ENCODE results near the gene SCRG1. TPM values are rescaled to one million over a fixed set of nuclear protein-coding genes. Genes with fewer than 3 reads are reported as not detected.

SCRG1 gene
- not detected in 2 replicates for total RNA-seq

- intact Hi-C loops (cut with micrococcal nuclease): no loop called here
These were observed at the start of gene SCRG1 for GRCh38 chr4:173398779-173399415. Gene SCRG1, minus strand, starts transcription at chr4:173399116. Its CDS starts 7,702 bp downstream, at chr4:173391414.

- intact Hi-C loops (cut with micrococcal nuclease): no loop called here
These were observed 49.2 kb upstream of the SCRG1 start for GRCh38 chr4:173448103-173448502.

GRCh38 chr4:173446416-173446815 is 47.5 kb upstream of the SCRG1 start:
- intact Hi-C loops (cut with micrococcal nuclease): no loop called here

- intact Hi-C loops (cut with micrococcal nuclease): no loop called here
These were observed 44.2 kb upstream of the SCRG1 start for GRCh38 chr4:173443121-173443520.

- intact Hi-C loops (cut with micrococcal nuclease): no loop called here
These were observed 43.5 kb upstream of the SCRG1 start for GRCh38 chr4:173442223-173442932.

- intact Hi-C loops (cut with micrococcal nuclease): no loop called here
These were observed 42.0 kb upstream of the SCRG1 start for GRCh38 chr4:173440888-173441287.

GRCh38 chr4:173436771-173437265 is 37.9 kb upstream of the SCRG1 start:
- intact Hi-C loops (cut with micrococcal nuclease): no loop called here

- intact Hi-C loops (cut with micrococcal nuclease): no loop called here
These were observed 37.2 kb upstream of the SCRG1 start for GRCh38 chr4:173436149-173436579.

GRCh38 chr4:173434231-173434630 is 35.3 kb upstream of the SCRG1 start:
- intact Hi-C loops (cut with micrococcal nuclease): no loop called here

GRCh38 chr4:173433447-173433846 is 34.5 kb upstream of the SCRG1 start:
- intact Hi-C loops (cut with micrococcal nuclease): no loop called here

- intact Hi-C loops (cut with micrococcal nuclease): no loop called here
These were observed 33.5 kb upstream of the SCRG1 start for GRCh38 chr4:173432430-173432829.

- intact Hi-C loops (cut with micrococcal nuclease): no loop called here
These were observed 27.1 kb upstream of the SCRG1 start for GRCh38 chr4:173426064-173426463.

GRCh38 chr4:173424899-173425805 is 26.2 kb upstream of the SCRG1 start:
- intact Hi-C loops (cut with micrococcal nuclease): loop anchor here (5.0 kb wide), 1 partner anchor 892 kb away; no protein-coding TSS in a partner anchor

GRCh38 chr4:173420801-173421200 is 21.9 kb upstream of the SCRG1 start:
- intact Hi-C loops (cut with micrococcal nuclease): loop anchor here (1.0 to 5.0 kb wide), 2 partner anchors 74 to 896 kb away; no protein-coding TSS in a partner anchor

GRCh38 chr4:173420324-173420752 is 21.4 kb upstream of the SCRG1 start:
- intact Hi-C loops (cut with micrococcal nuclease): loop anchor here (1.0 to 5.0 kb wide), 2 partner anchors 74 to 897 kb away; no protein-coding TSS in a partner anchor

GRCh38 chr4:173418639-173419038 is 19.7 kb upstream of the SCRG1 start:
- intact Hi-C loops (cut with micrococcal nuclease): loop anchor here (5.0 kb wide), 1 partner anchor 391 kb away; no protein-coding TSS in a partner anchor

GRCh38 chr4:173417833-173418232 is 18.9 kb upstream of the SCRG1 start:
- intact Hi-C loops (cut with micrococcal nuclease): loop anchor here (1.0 to 5.0 kb wide), 5 partner anchors 47 to 405 kb away; partner anchors contain the start of gene SAP30

GRCh38 chr4:173415885-173416653 is 17.2 kb upstream of the SCRG1 start:
- intact Hi-C loops (cut with micrococcal nuclease): loop anchor here (2.0 to 5.0 kb wide), 2 partner anchors 45 to 389 kb away; partner anchors contain the start of gene SAP30

- intact Hi-C loops (cut with micrococcal nuclease): loop anchor here (5.0 kb wide), 1 partner anchor 388 kb away; no protein-coding TSS in a partner anchor
These were observed 16.2 kb upstream of the SCRG1 start for GRCh38 chr4:173415092-173415491.

- intact Hi-C loops (cut with micrococcal nuclease): no loop called here
These were observed 15.5 kb upstream of the SCRG1 start for GRCh38 chr4:173414456-173414855.
